OCI-LY1 (cell line): Measurements from ENCODE around the gene SLC51B.

Experiments used
- CTCF ChIP-seq: fragments of 200-600 bp; sonication (generic), shearing (Covaris generic); IDR thresholded peaks from 2 replicates; pipeline ENCODE4 v1.5.1; 2017; ENCODE audit warnings: mild to moderate bottlenecking, antibody characterized with exemption, low read length, moderate library complexity, mixed read lengths
- EZH2 ChIP-seq: fragments of 200-600 bp; sonication (generic), shearing (Covaris generic); IDR thresholded peaks from 2 replicates; pipeline ENCODE4 v1.8.0; 2017; ENCODE audit warnings: borderline replicate concordance, mixed run types, mild to moderate bottlenecking, antibody characterized with exemption, low read length, moderate library complexity, mixed read lengths

- no peak for TF ChIP-seq CTCF
- TF ChIP-seq EZH2, result no peak
Measured at GRCh38 chr15:65084500-65085206, 39.5 kb downstream of the SLC51B start.
